GM19463 (cell line): Measurements from ENCODE around the gene CHAF1A.
A peak's percentile ranks its signal among the peaks of the same experiment; 100 is the strongest.

Source experiments
- ATAC-seq: cut with Tn5 transposase; IDR thresholded peaks from one replicate; pipeline ENCODE4 v1.9.1; 2021; ENCODE audit warnings: mild to moderate bottlenecking, moderate library complexity; ENCODE audit not compliant: unreplicated experiment

Gene CHAF1A, protein sequence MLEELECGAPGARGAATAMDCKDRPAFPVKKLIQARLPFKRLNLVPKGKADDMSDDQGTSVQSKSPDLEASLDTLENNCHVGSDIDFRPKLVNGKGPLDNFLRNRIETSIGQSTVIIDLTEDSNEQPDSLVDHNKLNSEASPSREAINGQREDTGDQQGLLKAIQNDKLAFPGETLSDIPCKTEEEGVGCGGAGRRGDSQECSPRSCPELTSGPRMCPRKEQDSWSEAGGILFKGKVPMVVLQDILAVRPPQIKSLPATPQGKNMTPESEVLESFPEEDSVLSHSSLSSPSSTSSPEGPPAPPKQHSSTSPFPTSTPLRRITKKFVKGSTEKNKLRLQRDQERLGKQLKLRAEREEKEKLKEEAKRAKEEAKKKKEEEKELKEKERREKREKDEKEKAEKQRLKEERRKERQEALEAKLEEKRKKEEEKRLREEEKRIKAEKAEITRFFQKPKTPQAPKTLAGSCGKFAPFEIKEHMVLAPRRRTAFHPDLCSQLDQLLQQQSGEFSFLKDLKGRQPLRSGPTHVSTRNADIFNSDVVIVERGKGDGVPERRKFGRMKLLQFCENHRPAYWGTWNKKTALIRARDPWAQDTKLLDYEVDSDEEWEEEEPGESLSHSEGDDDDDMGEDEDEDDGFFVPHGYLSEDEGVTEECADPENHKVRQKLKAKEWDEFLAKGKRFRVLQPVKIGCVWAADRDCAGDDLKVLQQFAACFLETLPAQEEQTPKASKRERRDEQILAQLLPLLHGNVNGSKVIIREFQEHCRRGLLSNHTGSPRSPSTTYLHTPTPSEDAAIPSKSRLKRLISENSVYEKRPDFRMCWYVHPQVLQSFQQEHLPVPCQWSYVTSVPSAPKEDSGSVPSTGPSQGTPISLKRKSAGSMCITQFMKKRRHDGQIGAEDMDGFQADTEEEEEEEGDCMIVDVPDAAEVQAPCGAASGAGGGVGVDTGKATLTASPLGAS

DNA sequence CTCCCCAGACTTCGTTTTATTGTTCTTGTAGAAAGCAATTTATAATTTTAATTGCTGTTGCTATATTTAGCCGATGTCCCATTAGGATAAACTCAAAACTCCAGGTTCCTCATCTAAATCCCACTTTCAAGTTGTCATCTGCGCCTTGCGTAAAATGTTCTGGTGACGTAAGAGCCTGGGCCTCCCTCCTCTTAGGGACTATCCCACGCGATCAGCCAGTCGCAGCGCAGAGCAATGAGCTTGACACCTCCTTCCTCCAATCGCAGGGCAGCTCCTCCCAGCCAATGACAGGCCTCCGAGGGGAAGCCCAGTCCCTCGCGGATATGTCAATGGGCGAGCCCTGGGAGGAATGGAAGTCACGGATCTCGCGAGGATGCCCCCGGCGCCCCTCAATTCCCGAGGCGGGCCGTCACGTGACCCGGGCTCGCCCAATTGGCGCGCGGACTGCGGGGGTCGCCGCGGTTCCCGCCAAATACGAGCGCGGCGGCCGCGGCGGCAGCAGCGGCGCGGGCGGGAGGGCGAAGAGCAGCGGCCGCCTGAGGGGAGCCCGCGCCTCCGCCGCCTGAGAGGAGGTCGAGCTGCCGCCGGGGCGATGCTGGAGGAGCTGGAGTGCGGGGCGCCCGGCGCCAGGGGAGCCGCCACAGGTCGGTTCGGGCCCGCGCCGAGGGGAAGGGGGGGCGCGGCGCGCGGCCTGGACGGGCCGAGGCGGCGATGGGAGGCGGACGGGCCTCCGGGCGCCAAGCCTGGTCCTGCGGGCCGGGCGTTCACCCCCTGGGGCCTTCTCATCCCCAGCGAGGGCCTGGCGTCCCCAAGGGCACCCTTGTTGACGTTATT is at the start of gene CHAF1A:
Gene CHAF1A, plus strand, starts transcription at position 470 of the 834 bp plus-strand sequence. Its CDS starts 123 bp downstream, at position 593.
- peak; percentile 80 for ATAC-seq

DNA sequence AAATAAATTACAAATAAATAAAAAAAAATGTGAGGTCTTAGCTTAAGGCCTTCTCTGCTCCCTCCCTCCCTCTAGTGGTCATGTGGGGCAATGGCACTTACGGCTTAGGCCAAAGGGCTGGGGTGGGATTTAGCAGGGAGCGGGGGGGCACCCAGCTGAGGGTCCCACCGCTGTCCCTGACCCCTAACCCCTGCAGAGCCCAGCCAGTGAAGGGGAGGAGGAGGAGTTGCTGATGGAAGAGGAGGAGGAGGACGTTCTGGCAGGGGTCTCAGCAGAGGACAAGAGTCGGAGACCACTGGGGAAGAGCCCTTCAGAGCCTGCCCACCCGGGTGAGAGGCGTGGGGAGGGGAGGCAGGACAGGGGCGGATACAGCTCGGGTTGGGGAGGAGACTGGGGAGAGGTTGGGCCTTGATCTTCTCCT is 49.7 kb upstream of the CHAF1A start:
- ATAC-seq: no peak

DNA sequence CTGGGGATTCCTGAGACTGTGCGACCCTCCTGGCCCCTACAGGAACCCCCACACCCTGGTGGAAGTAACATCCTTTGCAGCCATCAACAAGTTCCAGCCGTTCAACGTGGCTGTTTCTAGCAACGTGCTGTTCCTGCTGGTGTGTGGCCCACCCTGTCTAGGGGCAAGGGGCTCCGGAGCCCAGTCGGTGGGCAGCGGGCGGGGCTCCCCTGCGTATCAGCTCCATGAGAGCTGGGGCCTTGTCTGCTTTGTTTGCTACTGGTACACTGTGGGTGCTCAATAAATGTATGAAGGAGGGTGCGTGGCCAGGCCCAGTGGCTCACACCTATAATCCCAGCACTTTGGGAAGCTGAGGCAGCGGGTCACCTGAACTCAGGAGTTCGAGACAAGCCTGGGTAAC is 48.2 kb upstream of the CHAF1A start:
- ATAC-seq: no peak

DNA sequence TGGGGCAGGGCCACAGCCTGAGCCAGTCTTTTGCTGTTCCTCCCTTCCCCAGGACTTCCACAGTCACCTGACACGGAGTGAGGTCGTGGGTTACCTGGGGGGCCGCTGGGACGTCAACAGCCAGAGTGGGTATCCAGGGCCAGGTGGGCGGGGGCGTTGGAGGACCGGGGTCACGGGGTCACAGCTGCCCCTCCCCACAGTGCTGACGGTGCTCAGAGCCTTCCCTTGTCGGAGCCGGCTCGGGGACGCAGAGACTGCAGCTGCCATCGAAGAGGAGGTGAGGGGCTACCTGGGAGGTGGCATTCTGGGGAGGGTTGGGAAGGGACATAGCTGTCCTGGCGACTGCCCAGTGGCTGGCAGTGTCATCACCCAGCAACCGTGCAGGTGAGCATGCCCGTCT is 47.5 kb upstream of the CHAF1A start:
- no peak for ATAC-seq

DNA sequence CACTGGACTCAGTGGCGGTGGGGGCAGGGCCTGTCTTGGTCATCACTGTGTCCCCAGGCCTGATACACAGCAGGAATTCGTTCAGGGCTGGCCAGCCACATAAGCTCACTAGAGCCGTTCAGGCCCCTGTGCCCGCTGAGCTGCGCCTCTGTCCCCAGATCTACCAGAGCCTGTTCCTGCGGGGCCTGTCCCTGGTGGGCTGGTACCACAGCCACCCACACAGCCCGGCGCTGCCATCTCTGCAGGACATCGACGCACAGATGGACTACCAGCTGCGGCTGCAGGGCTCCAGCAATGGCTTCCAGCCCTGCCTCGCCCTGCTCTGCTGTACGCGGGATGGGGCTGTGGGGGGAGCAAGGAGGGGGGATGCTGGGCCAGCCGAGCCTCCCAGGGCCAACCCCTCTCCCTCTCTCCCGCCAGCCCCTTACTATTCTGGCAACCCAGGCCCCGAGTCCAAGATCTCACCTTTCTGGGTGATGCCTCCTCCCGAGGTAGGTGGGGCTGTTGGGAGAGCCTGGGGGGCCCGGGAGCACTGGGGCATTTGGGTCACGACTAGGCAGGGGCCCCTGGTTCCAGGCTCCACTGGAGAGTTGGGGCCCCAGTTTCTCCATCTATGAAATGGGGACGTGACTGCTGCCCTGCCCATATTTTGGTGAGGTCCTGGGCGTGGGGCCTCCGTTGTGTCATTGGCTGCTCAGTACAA is 45.2 kb upstream of the CHAF1A start:
- ATAC-seq: no peak

DNA sequence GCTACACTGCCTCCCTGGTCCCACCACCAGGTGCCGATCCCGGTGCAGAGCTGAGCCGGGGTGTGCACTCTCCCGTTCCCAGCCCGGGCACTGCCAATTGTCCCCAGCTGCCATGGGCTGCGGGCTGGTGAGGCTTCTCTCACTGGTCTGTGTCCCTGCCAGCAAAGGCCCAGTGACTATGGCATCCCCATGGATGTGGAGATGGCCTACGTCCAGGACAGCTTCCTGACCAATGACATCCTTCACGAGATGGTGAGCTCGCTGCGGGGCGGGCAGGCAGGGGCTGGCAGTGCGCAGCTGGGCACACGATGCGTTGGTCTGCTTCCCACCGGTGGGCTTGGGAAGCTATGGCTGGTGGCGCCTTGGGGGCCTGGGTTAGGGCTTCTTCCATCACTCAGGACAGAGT is 44.5 kb upstream of the CHAF1A start:
- ATAC-seq: no peak

- no peak for ATAC-seq
Measured at GRCh38 chr19:4358709-4359626, 43.5 kb upstream of the CHAF1A start.

GRCh38 chr19:4359627-4360000 is 42.8 kb upstream of the CHAF1A start:
- ATAC-seq: no peak

GRCh38 chr19:4360081-4360569 is 42.3 kb upstream of the CHAF1A start:
- no peak for ATAC-seq

DNA sequence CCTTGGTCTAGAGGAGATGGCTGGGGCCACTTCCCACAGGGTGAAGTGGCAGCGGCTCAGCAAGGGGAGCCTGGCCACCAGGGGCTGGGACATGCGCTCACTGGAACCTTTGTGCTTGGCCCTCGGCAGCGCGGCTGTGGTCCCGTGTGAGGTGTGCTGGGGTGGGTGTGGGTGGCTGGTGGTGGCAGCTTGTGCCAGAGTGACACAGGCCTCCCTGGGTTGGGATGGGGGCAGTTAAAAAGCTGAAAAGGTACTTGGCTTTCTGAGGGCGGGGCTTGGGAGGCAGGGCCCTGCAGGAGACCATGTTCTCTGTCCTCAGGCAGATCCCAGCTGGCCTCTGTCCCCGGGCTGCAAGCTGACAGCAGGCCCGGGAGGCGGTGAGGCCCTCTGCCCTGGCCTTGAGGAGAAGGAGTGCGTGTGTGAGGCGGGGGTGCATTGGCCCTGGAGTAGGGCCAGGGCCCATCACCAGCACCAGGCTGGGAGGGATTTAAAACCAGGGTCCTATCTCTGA is 41.7 kb upstream of the CHAF1A start:
- no peak for ATAC-seq

DNA sequence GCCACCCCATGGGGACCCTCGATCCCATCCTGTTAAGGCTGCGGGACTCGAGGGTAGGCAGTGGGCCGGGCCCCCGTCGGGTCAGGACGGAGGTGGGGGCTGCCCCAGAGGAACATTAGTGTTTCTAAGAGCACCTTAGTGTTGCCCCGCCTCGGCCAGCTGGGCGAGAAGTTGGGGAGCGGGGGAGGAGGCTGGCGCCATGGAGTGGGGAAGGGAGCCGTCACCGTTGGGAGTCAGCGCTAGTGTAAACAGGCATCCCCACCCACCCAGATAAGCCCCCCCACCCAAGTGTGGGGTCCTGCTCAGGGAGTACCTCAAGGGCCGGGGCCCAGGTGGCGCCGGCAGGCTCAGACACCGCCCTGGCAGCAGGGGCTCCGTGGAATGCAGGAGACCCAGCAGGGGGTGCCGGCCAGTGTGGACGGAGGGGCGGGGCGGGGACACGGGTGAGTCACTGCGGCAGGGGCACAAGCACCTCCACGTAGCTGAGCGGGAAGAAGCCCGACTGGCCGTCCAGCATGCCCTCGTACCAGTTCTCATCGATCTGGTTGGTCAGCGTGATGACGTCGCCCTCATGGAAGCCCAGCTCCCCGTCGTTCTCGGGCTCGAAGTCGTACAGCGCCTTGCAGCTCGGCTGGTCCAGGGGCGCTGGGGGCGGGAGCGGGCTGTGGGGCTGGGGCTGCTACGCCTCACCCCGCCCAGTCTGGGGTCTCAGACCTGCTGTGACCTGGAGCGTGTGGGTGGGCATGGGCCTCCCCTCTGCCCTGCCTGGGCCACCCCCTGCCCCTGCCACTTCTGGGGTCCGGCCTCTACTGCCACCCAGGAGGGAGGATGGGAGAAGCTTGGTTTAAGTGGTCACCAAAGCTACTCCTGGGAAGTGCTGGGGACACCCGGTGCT is 41.0 kb upstream of the CHAF1A start:
- ATAC-seq: no peak

GRCh38 chr19:4362101-4362828 is 40.2 kb upstream of the CHAF1A start:
- ATAC-seq: no peak

- ATAC-seq: no peak
Measured at GRCh38 chr19:4362831-4363545, 39.5 kb upstream of the CHAF1A start.

DNA sequence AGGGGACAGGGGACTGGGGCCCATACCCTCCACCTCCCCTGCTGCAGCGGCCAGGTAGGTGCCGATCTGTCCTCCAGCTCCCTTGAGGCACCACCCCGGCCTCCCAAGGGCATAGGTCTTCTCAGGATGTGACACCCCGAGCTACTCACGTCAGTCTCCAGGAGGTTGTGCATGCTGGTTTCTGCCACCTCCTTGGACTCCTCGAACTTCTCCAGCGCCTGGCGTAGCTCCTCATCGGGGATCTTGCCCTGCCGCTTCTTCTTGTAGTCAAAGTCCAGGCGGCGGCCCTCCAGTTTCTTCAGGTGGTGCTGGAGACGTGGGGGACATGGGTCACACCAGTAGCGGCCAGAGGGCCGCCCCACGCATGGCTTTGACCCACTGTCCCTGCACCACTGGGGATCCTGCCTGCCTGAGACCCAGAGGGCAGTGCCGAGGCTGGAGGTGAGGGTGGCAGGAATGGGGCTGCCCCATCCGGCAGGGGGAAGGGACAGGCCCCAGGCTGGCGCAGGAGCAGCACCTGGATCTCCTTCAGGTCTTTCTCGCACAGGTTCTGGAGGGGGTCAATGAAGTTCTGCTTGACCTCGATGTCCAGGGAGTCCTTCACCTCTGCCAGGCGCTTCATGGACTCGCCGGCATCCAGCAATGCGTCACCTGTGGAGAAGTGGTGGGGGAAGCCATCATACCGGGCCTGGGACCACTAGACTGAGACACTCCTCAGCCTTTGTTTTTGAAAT is 38.7 kb upstream of the CHAF1A start:
- no peak for ATAC-seq

DNA sequence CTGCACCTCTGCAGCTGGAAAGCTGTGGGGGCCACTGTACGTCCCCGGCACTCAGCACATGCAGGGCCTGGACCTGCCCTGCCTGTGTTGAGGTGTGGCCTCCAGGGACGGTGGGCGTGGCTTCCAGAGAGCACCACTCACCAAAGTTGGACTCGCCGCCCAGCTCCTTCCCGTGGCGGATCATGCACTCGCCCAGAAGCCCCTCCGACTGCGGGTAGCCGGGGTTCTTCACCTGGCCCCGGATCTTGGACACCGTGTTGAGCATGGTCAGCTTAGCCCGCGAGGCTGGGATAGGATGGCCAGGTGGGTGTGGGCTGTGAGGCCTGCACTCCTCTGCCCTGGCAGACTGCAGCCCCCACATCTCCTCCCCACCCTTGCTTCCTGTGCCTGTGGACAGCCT is 37.1 kb upstream of the CHAF1A start:
- ATAC-seq: no peak
